HG03378 (cell line): ENCODE results near the gene PTX3.

Experiments
- ATAC-seq: cut with Tn5 transposase; IDR thresholded peaks from one replicate; pipeline ENCODE4 v1.9.1; 2021; ENCODE audit warnings: mild to moderate bottlenecking, moderate library complexity; ENCODE audit not compliant: unreplicated experiment

The PTX3 gene

GRCh38 chr3:157471064-157471463, 34.4 kb downstream of the PTX3 start:
- no peak for ATAC-seq

- no peak for ATAC-seq
Measured at GRCh38 chr3:157472648-157473047, 36.0 kb downstream of the PTX3 start.

GRCh38 chr3:157475921-157476414, 39.3 kb downstream of the PTX3 start:
- ATAC-seq = no peak

GRCh38 chr3:157477441-157477840, 40.8 kb downstream of the PTX3 start:
- ATAC-seq = no peak

GRCh38 chr3:157479464-157480243, 43.0 kb downstream of the PTX3 start:
- ATAC-seq = no peak

GRCh38 chr3:157487339-157487738, 50.7 kb downstream of the PTX3 start:
- ATAC-seq = no peak

GRCh38 chr3:157488144-157488543, 51.5 kb downstream of the PTX3 start:
- ATAC-seq = no peak

- ATAC-seq = no peak
Measured at GRCh38 chr3:157491136-157491535, 54.5 kb downstream of the PTX3 start.
